Sigmoid colon (tissue), 7 donors: ENCODE results near the gene MAP3K2. TPM values are rescaled to one million over a fixed set of nuclear protein-coding genes. Genes with fewer than 3 reads are reported as not detected.

ENCODE experiments used
- DNase-seq: peaks from one replicate; pipeline ENCODE4 v3.0.0-alpha.2; 2019
- H3K27ac ChIP-seq, 4 donors: fragments of 200-600 bp; sonication (generic); one replicate each; pipeline ENCODE4 v1.5.1; 2016 to 2019; ENCODE audit warnings: mild to moderate bottlenecking in 1 of 4
- H3K27me3 ChIP-seq, 3 donors: fragments of 200-600 bp; sonication (generic); one replicate each; pipeline ENCODE4 v1.5.1; 2019; ENCODE audit warnings: mild to moderate bottlenecking in 1 of 3
- H3K36me3 ChIP-seq, 4 donors: fragments of 200-600 bp; sonication (generic); one replicate each; pipeline ENCODE4 v1.5.1; 2016 to 2019
- H3K4me1 ChIP-seq, 4 donors: fragments of 200-600 bp; sonication (generic); one replicate each; pipeline ENCODE4 v1.5.1; 2017 to 2019
- H3K4me3 ChIP-seq, 4 donors: fragments of 200-600 bp; sonication (generic); one replicate each; pipeline ENCODE4 v1.5.1; 2017 to 2019; ENCODE audit warnings: mild to moderate bottlenecking in 2 of 4, moderate library complexity in 1 of 4
- H3K9me3 ChIP-seq, 4 donors: fragments of 200-600 bp in 3 of 4; sonication (generic) in 3 of 4; one replicate each; pipeline versions ENCODE4 v1.5.1 to v1.6.1; 2013 to 2019
- EP300 ChIP-seq, 4 donors: sonication (generic); formaldehyde crosslinking; IDR thresholded peaks; one replicate each; pipeline ENCODE4 v1.6.1; 2017; ENCODE audit warnings: antibody characterized with exemption in 4 of 4
- POLR2A ChIP-seq, 2 donors: fragments of 450-650 bp; IDR thresholded peaks; one replicate each; pipeline ENCODE4 v1.6.1; 2016; ENCODE audit warnings: antibody characterized with exemption in 2 of 2, mild to moderate bottlenecking in 2 of 2, moderate library complexity in 2 of 2
- POLR2AphosphoS5 ChIP-seq, 4 donors: sonication (generic); formaldehyde crosslinking; IDR thresholded peaks; one replicate each; pipeline ENCODE4 v1.6.1; 2017; ENCODE audit warnings: antibody characterized with exemption in 4 of 4
- WGBS, 2 donors: extraction: QIAGEN DNeasy Blood & Tissue Kit; methylation state at CpG; one replicate each; pipeline ENCODE4 v1.1.7; 2013; 5-methylcytosine and 5-hydroxymethylcytosine counted together
- intact Hi-C: fragments of 100-400 bp; cut with DNase I; formaldehyde crosslinking; loops from one replicate; pipeline ENCODE4 v1.15.1; 2023
- polyA plus RNA-seq, 3 donors: library from polyadenylated mRNA; stranded (reverse); fragments of 200-250 nt; gene quantifications; one replicate each; pipeline ENCODE4 v1.2.3, GENCODE V29; 2013
- total RNA-seq, 4 donors: library from RNA; depleted of rRNA; stranded (reverse); fragments of >200 nt; gene quantifications; one replicate each; pipeline ENCODE4 v1.1.0, GENCODE V29; 2016
- TF ChIP-seq, protein P1 (sequence below), 4 experiments: fragments of 450-650 bp in 3 of 4; fragments of 200-600 bp in 1 of 4; IDR thresholded peaks; one replicate each; pipeline ENCODE4 v1.5.1; 2016 to 2019; ENCODE audit warnings: antibody characterized with exemption in 4 of 4, mild to moderate bottlenecking in 3 of 4, moderate library complexity in 2 of 4
- donor health status: healthy with polysubstance abuse.
- donor health status: Bipolar disorder and iron deficiency.
- donor health status: healthy.

MAP3K2 gene
- total and polyA plus RNA-seq, 7 donors, result 9.0 to 52.2 (median 39.9) TPM

DNA sequence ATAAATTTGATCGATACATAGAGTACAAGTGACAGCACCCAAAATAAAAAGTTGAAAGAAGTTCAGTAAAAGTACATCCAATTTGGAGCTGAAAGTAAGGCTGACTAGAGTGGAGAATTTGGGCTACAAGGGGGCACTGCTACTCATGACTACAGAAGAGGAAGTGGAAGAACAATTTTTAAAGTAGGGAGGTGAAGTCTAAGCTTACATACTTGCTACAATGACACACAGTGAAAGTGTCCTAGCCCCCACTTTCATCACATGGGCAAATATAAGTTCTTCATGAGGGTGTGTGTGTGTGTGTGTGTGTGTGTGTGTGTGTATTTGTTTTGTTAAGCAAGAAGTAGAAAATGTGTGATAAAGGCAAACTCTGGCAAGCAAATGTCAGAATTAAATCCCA is 45.7 kb downstream of the MAP3K2 start:
- TF ChIP-seq POLR2AphosphoS5 (IDR thresholded peaks at IDR 0.05) (no peak), POLR2A (IDR thresholded peaks at IDR 0.05) (no peak), EP300 (IDR thresholded peaks at IDR 0.05) (no peak)
- TF ChIP-seq, protein P1, sequence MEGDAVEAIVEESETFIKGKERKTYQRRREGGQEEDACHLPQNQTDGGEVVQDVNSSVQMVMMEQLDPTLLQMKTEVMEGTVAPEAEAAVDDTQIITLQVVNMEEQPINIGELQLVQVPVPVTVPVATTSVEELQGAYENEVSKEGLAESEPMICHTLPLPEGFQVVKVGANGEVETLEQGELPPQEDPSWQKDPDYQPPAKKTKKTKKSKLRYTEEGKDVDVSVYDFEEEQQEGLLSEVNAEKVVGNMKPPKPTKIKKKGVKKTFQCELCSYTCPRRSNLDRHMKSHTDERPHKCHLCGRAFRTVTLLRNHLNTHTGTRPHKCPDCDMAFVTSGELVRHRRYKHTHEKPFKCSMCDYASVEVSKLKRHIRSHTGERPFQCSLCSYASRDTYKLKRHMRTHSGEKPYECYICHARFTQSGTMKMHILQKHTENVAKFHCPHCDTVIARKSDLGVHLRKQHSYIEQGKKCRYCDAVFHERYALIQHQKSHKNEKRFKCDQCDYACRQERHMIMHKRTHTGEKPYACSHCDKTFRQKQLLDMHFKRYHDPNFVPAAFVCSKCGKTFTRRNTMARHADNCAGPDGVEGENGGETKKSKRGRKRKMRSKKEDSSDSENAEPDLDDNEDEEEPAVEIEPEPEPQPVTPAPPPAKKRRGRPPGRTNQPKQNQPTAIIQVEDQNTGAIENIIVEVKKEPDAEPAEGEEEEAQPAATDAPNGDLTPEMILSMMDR (IDR thresholded peaks at IDR 0.05), result no peak
- WGBS, 2 donors, result 98% methylated on average over 1 of the region's 1 CpG
- no peaks in the 10 kb centered on the region for H3K9me3 ChIP-seq
- peaks cover 0 to 11% (median 0%) of the 10 kb centered on the region in 4 donors for H3K4me1 ChIP-seq
- no peak for DNase-seq
- H3K27ac ChIP-seq, result no peak overlapping the region
- peaks cover 0 to 18% (median 2%) of the 10 kb centered on the region in 4 donors for H3K36me3 ChIP-seq
- H3K4me3 ChIP-seq, result no peak overlapping the region
- no peaks in the 10 kb centered on the region for H3K27me3 ChIP-seq
- intact Hi-C loops, result no loop called here

DNA sequence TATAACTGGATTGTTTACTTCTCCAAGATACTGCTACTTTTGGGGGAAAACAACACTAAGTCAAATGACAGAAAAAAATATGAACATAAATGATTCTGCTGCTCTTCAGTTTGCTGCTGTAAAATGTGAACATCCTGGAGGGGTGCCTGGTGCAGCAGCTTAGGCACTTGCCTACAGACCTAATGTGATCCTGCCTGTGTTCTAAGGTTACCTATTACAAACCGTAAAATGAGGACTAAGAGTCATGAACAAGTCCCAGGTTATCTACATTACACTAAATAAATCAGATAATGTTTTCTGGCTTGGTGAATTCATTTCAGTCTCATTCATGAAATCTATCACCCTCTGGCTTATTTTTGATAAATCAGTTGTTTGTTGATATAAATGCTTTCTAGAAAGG is 55.4 kb downstream of the MAP3K2 start:
- H3K4me3 ChIP-seq, result no peak overlapping the region
- 95 to 96% methylated on average over 1 of the region's 1 CpG for WGBS, 2 donors
- peaks cover 0 to 80% (median 19%) of the 10 kb centered on the region in 4 donors for H3K36me3 ChIP-seq
- no peak overlapping the region for H3K27ac ChIP-seq
- H3K9me3 ChIP-seq, result no peaks in the 10 kb centered on the region
- intact Hi-C loops, result no loop called here
- TF ChIP-seq, protein P1 (IDR thresholded peaks at IDR 0.05), result no peak
- TF ChIP-seq POLR2A (IDR thresholded peaks at IDR 0.05), result no peak
- TF ChIP-seq POLR2AphosphoS5 (IDR thresholded peaks at IDR 0.05), result no peak
- TF ChIP-seq EP300 (IDR thresholded peaks at IDR 0.05), result no peak
- no peak for DNase-seq
- no peaks in the 10 kb centered on the region for H3K4me1 ChIP-seq
- H3K27me3 ChIP-seq, result no peaks in the 10 kb centered on the region

DNA sequence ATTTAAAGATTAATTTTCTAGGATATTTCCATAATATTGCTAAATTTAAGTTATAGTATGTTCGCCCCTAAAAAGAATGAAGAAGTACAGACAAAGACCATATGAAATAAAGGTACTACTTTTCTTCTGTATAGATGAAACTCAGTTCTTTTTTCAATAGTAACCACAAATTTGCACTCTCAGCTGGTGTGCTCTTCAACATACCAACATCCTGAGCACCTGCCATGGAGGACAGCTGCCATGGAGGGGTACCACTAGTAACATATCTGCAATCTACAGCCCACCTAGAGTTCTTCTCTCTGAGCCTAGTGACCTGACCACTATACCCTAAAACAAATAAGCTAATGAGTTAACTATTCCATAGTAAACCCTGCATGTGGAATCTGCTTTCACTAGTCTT is 57.0 kb downstream of the MAP3K2 start:
- H3K36me3 ChIP-seq, result peaks cover 0 to 80% (median 12%) of the 10 kb centered on the region in 4 donors
- 94 to 96% methylated on average over 1 of the region's 1 CpG for WGBS, 2 donors
- TF ChIP-seq EP300 (IDR thresholded peaks at IDR 0.05) (no peak), POLR2AphosphoS5 (IDR thresholded peaks at IDR 0.05) (no peak), POLR2A (IDR thresholded peaks at IDR 0.05) (no peak)
- TF ChIP-seq, protein P1 (IDR thresholded peaks at IDR 0.05), result no peak

DNA sequence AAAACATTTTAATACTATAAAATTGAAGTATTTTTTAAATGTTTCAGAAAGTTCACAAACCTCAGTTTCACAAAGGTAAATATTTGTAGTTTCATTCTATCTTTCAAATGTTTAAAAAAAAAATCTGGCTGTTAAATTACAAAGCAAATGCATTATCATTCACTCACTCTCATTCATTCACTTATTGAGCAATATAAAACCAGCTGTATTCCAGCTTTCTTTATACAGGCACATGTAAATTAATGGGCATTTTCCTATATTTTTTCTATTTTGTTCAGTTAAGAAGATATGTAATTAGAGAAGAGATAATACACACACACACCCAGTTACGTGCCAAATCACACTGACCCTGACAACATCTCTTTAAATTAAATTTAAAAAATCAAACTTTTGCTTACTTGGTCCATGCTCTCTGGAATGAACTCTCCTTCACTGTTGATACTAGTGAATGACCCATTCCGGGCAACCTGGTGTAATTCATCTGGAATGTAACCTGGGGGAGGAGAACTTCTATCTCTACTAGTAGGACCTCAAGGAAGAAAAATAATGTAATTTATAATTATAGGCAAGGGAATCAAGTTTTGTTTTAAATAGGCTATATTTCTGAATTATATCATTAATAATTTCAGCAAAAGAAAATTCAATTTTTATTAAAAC is 61.4 kb downstream of the MAP3K2 start:
- TF ChIP-seq, protein P1 (IDR thresholded peaks at IDR 0.05), result no peak
- no peak for TF ChIP-seq POLR2A (IDR thresholded peaks at IDR 0.05)
- intact Hi-C loops, result no loop called here
- Histone ChIP-seq H3K4me3 (no peak overlapping the region), H3K27ac (no peak overlapping the region), H3K27me3 (no peaks in the 10 kb centered on the region), H3K9me3 (no peaks in the 10 kb centered on the region), H3K4me1 (no peaks in the 10 kb centered on the region), H3K36me3 (peaks cover 0 to 92% (median 14%) of the 10 kb centered on the region in 4 donors)
- 87 to 93% methylated on average over 2 of the region's 2 CpGs for WGBS, 2 donors
- DNase-seq, result no peak

More for the DNA sequence above, 57.0 kb downstream of the MAP3K2 start:
- no peak overlapping the region for H3K27ac ChIP-seq
- no peaks in the 10 kb centered on the region for H3K4me1 ChIP-seq
- intact Hi-C loops, result no loop called here
- no peaks in the 10 kb centered on the region for H3K27me3 ChIP-seq
- H3K4me3 ChIP-seq, result no peak overlapping the region
- no peak for DNase-seq
- H3K9me3 ChIP-seq, result no peaks in the 10 kb centered on the region

DNA sequence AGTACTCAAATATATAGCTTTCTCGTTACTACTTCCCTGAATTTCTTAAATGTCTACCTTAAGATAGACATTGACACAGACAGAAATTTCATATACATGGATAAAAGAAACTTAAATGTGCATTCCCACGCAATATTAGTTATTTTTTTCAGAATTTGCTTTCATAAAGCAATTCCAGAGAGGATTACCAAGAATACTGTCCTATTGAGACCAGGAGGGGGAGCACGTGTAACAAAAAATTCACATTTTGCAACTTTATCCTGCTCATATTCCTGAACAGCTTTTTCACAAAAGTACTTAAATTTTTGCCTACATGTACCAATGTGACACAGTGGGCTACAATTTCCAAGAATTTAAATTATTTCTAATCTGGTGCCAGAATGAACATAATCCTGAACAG is 63.1 kb downstream of the MAP3K2 start:
- no peaks in the 10 kb centered on the region for H3K9me3 ChIP-seq
- H3K4me1 ChIP-seq, result no peaks in the 10 kb centered on the region
- intact Hi-C loops, result loop anchor here (2.0 kb wide), 1 partner anchor 156 kb away; no protein-coding TSS in a partner anchor
- no peak overlapping the region for H3K4me3 ChIP-seq
- DNase-seq, result no peak
- H3K27me3 ChIP-seq, result no peaks in the 10 kb centered on the region
- peaks cover 2 to 98% (median 19%) of the 10 kb centered on the region in 4 donors for H3K36me3 ChIP-seq
- 53 to 71% methylated on average over 3 of the region's 3 CpGs for WGBS, 2 donors
- no peak overlapping the region for H3K27ac ChIP-seq
- TF ChIP-seq, protein P1 (IDR thresholded peaks at IDR 0.05), result peak in 3 of 4 experiments; percentile 49 to 59 (median 51)
- TF ChIP-seq POLR2AphosphoS5 (IDR thresholded peaks at IDR 0.05), result no peak
- TF ChIP-seq EP300 (IDR thresholded peaks at IDR 0.05), result no peak
- no peak for TF ChIP-seq POLR2A (IDR thresholded peaks at IDR 0.05)
